Astrocyte (in vitro differentiated cells and primary cell): ENCODE data around the gene SLC27A3. TPM values are rescaled to one million over a fixed set of nuclear protein-coding genes. Genes with fewer than 3 reads are reported as not detected.

ENCODE experiments used
- DNase-seq: peaks from one replicate; pipeline ENCODE4 v3.0.0-alpha.2; 2010; ENCODE audit warnings: low read depth
- FAIRE-seq: peaks from 2 replicates; lab custom pipeline; 2011; peaks lifted over from hg19 to GRCh38; lab: Jason Lieb, UNC
- H2AFZ ChIP-seq: 2 replicates; pipeline ENCODE4 v1.6.0; 2012; ENCODE audit warnings: low read depth, low read length, inconsistent platforms
- H3K27ac ChIP-seq: 2 replicates; pipeline ENCODE4 v1.5.1; 2011; ENCODE audit warnings: low read depth, low read length, inconsistent platforms
- H3K27me3 ChIP-seq: 2 replicates; pipeline ENCODE4 v1.6.0; 2011; ENCODE audit warnings: low read length, inconsistent platforms; ENCODE audit not compliant: insufficient read depth
- H3K36me3 ChIP-seq: 2 replicates; pipeline ENCODE4 v1.5.1; 2011; ENCODE audit warnings: low read length, inconsistent platforms; ENCODE audit not compliant: insufficient read depth
- H3K4me1 ChIP-seq: 2 replicates; pipeline ENCODE4 v1.5.1; 2011; ENCODE audit warnings: low read length, inconsistent platforms; ENCODE audit not compliant: insufficient read depth
- H3K4me2 ChIP-seq: 2 replicates; pipeline ENCODE4 v1.6.0; 2012; ENCODE audit warnings: low read length, inconsistent platforms
- H3K4me3 ChIP-seq: 2 replicates; pipeline ENCODE4 v1.5.1; 2011; ENCODE audit warnings: low read depth, mild to moderate bottlenecking, low read length, inconsistent platforms; ENCODE audit not compliant: insufficient read depth
- H3K79me2 ChIP-seq: 2 replicates; pipeline ENCODE4 v1.6.0; 2012; ENCODE audit warnings: mild to moderate bottlenecking, low read length, inconsistent platforms; ENCODE audit not compliant: insufficient read depth
- H3K9ac ChIP-seq: 2 replicates; pipeline ENCODE4 v1.6.0; 2012; ENCODE audit warnings: mild to moderate bottlenecking, low read length, inconsistent platforms
- H3K9me3 ChIP-seq: 2 replicates; pipeline ENCODE4 v1.5.1; 2012; ENCODE audit warnings: low read depth, mild to moderate bottlenecking, low read length, inconsistent platforms; ENCODE audit not compliant: insufficient read depth
- H4K20me1 ChIP-seq: 2 replicates; pipeline ENCODE4 v1.6.0; 2012; ENCODE audit warnings: low read length, inconsistent platforms; ENCODE audit not compliant: insufficient read depth
- H3K27ac Mint-ChIP-seq: one replicate; pipeline ENCODE4 v1.8.0; 2021; ENCODE audit warnings: mild to moderate bottlenecking, mixed read lengths; ENCODE audit not compliant: unreplicated experiment
- H3K27me3 Mint-ChIP-seq: one replicate; pipeline ENCODE4 v1.8.0; 2021; ENCODE audit warnings: low read depth, mixed read lengths; ENCODE audit not compliant: unreplicated experiment
- H3K36me3 Mint-ChIP-seq: one replicate; pipeline ENCODE4 v1.8.0; 2021; ENCODE audit warnings: low read depth, mixed read lengths; ENCODE audit not compliant: unreplicated experiment
- H3K4me1 Mint-ChIP-seq: one replicate; pipeline ENCODE4 v1.8.0; 2021; ENCODE audit warnings: low read depth, mixed read lengths; ENCODE audit not compliant: unreplicated experiment
- H3K4me3 Mint-ChIP-seq: one replicate; pipeline ENCODE4 v1.8.0; 2021; ENCODE audit warnings: mild to moderate bottlenecking, moderate library complexity, mixed read lengths; ENCODE audit not compliant: unreplicated experiment
- H3K9me3 Mint-ChIP-seq: one replicate; pipeline ENCODE4 v1.8.0; 2021; ENCODE audit warnings: mild to moderate bottlenecking, mixed read lengths; ENCODE audit not compliant: unreplicated experiment
- CTCF ChIP-seq: IDR thresholded peaks from 2 replicates; pipeline ENCODE4 v1.5.1; 2011; ENCODE audit warnings: low read depth, mild to moderate bottlenecking, inconsistent platforms, low read length, moderate library complexity; ENCODE audit not compliant: insufficient read depth
- EZH2 ChIP-seq: IDR thresholded peaks from 2 replicates; pipeline ENCODE4 v1.6.1; 2012; ENCODE audit warnings: mild to moderate bottlenecking, low read length, inconsistent platforms; ENCODE audit not compliant: insufficient read depth
- total RNA-seq: library from RNA; stranded (reverse); gene quantifications from 2 replicates; pipeline ENCODE4 v1.2.1, GENCODE V29; 2021

SLC27A3 gene
- total RNA-seq, 1 donor from 2014 or later: 5.9 TPM

DNA sequence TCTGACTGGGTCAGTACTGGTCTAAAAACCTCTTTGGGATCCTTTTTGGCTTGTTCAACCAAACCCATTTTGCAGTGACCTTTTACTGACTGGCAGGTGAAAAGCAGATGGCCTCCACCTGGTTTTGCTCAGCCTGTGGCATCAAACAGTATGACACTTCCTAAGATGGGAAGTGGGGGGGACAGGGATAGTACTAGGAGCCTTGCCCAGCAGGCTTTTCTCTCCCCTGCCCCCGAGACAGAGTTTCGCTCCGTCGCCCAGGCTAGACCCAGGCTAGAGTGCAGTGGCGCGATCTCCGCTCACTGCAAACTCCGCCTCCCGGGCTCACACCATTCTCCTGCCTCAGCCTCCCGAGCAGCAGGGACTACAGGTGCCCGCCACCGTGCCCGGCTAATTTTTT lies 29.0 kb upstream of the SLC27A3 start:
- Mint-ChIP-seq H3K36me3 (peaks cover 24% of the 10 kb centered on the region), H3K4me3 (no peak overlapping the region)
- H3K4me3 ChIP-seq: no peak overlapping the region

DNA sequence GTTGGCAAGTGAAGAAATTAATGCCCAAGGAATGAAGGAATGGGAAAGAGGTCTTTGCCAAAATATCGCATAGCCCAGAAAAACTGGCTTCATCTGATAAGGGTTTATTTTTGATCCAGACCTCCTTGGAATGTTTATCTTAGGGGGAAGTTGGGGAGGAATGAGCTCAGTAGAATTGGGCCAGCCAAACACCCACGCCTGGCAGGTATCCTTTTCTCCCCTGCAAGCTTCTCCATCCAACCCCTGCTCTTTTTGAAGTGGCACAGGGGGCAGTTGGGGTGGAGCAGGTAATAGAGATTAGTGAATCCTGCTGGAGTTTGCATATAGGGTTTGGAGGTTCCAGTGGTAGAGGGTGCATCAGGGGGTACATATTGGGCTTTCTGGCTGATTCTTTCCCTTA lies 26.3 kb upstream of the SLC27A3 start:
- Histone ChIP-seq H4K20me1 (peaks cover 7% of the 10 kb centered on the region), H3K9ac (no peak overlapping the region), H3K27ac (no peak overlapping the region), H2AFZ (no peak overlapping the region), H3K27me3 (no peaks in the 10 kb centered on the region), H3K4me1 (peaks cover 8% of the 10 kb centered on the region), H3K36me3 (peaks cover 49% of the 10 kb centered on the region), H3K79me2 (no peaks in the 10 kb centered on the region), H3K4me3 (no peak overlapping the region), H3K4me2 (no peak overlapping the region), H3K9me3 (no peaks in the 10 kb centered on the region)
- Mint-ChIP-seq H3K9me3 (no peaks in the 10 kb centered on the region), H3K27ac (no peak overlapping the region), H3K4me3 (no peak overlapping the region), H3K36me3 (peaks cover 30% of the 10 kb centered on the region), H3K27me3 (no peaks in the 10 kb centered on the region), H3K4me1 (peaks cover 10% of the 10 kb centered on the region)
- FAIRE-seq (no peak), DNase-seq (peak; percentile 18)
- TF ChIP-seq CTCF (no peak), EZH2 (no peak)

More for the DNA sequence above, 29.0 kb upstream of the SLC27A3 start:
- Histone ChIP-seq H3K4me1 (peaks cover 7% of the 10 kb centered on the region), H3K36me3 (peaks cover 52% of the 10 kb centered on the region), H3K27ac (no peak overlapping the region), H3K4me2 (no peak overlapping the region), H3K9me3 (no peaks in the 10 kb centered on the region), H4K20me1 (peaks cover 19% of the 10 kb centered on the region), H2AFZ (no peak overlapping the region), H3K27me3 (no peaks in the 10 kb centered on the region), H3K79me2 (no peaks in the 10 kb centered on the region), H3K9ac (no peak overlapping the region)
- Mint-ChIP-seq H3K4me1 (peaks cover 12% of the 10 kb centered on the region), H3K9me3 (no peaks in the 10 kb centered on the region), H3K27me3 (no peaks in the 10 kb centered on the region), H3K27ac (no peak overlapping the region)
- FAIRE-seq: no peak
- DNase-seq: no peak
- no peak for TF ChIP-seq CTCF

DNA sequence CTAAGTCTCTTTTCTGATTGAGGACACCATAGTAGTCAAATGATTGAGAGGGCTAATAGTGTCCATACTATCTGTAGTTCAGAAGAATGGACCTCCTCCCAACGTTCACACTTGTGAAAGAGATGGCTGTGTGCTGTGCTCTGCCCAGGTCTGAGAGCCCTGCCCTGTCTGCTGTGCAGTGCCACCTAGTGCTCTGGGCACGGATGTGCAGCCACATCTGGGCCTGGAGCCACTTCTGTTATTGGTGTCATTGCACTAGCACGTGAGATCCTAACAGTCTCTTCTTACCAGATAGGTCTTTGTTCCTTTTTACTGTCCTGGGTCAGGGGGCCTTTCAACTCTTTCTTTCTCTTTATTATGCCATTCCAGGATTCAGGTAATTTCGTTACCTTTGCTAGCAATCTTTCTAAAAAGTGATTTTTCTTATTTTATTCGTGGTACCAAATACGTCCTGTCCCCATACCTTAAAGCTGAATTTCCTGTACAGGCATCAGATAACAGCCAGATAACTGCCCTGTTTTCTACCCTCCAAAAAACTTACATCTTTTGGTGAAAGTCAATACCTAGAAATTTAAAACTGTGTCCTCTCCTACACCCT lies 25.7 kb upstream of the SLC27A3 start:
- Histone ChIP-seq H3K4me2 (no peak overlapping the region), H3K9ac (no peak overlapping the region), H3K9me3 (no peaks in the 10 kb centered on the region), H3K27ac (no peak overlapping the region), H3K27me3 (no peaks in the 10 kb centered on the region), H3K79me2 (no peaks in the 10 kb centered on the region), H2AFZ (no peak overlapping the region), H3K4me1 (peaks cover 8% of the 10 kb centered on the region), H3K4me3 (no peak overlapping the region), H4K20me1 (peaks cover 1% of the 10 kb centered on the region), H3K36me3 (peaks cover 49% of the 10 kb centered on the region)
- Mint-ChIP-seq H3K27ac (no peak overlapping the region), H3K4me1 (peaks cover 10% of the 10 kb centered on the region), H3K4me3 (no peak overlapping the region), H3K36me3 (peaks cover 28% of the 10 kb centered on the region), H3K9me3 (no peaks in the 10 kb centered on the region), H3K27me3 (no peaks in the 10 kb centered on the region)
- DNase-seq (peak; percentile 46), FAIRE-seq (no peak)
- TF ChIP-seq EZH2 (no peak), CTCF (peak; percentile 98)
